HG03039 (cell line): ENCODE data around the gene RHEB.

Experiments used
- ATAC-seq: cut with Tn5 transposase; IDR thresholded peaks from one replicate; pipeline ENCODE4 v1.9.1; 2021; ENCODE audit warnings: mild to moderate bottlenecking, moderate library complexity; ENCODE audit not compliant: unreplicated experiment

The RHEB gene

GRCh38 chr7:151451626-151452571, 67.8 kb downstream of the RHEB start:
- ATAC-seq, result no peak

GRCh38 chr7:151451156-151451555, 68.5 kb downstream of the RHEB start:
- ATAC-seq, result no peak

GRCh38 chr7:151449990-151450389, 69.7 kb downstream of the RHEB start:
- ATAC-seq, result no peak

- no peak for ATAC-seq
Observed at GRCh38 chr7:151448261-151449252, 71.1 kb downstream of the RHEB start.

GRCh38 chr7:151447901-151448260, 71.8 kb downstream of the RHEB start:
- no peak for ATAC-seq

- ATAC-seq, result no peak
Observed at GRCh38 chr7:151447312-151447711, 72.4 kb downstream of the RHEB start.

GRCh38 chr7:151446412-151446811, 73.3 kb downstream of the RHEB start:
- ATAC-seq, result no peak

- no peak for ATAC-seq
Observed at GRCh38 chr7:151444632-151445031, 75.1 kb downstream of the RHEB start.

- no peak for ATAC-seq
Observed at GRCh38 chr7:151442776-151443496, 76.8 kb downstream of the RHEB start.

- no peak for ATAC-seq
Observed at GRCh38 chr7:151440799-151441445, 78.8 kb downstream of the RHEB start.

- no peak for ATAC-seq
Observed at GRCh38 chr7:151439855-151440798, 79.6 kb downstream of the RHEB start, which contains the start of gene CRYGN. CRYGN (minus strand) TSS chr7:151440141; CDS start chr7:151439917, 224 bp downstream.

- ATAC-seq, result no peak
Observed at GRCh38 chr7:151438864-151439601, 80.7 kb downstream of the RHEB start.

- no peak for ATAC-seq
Observed at GRCh38 chr7:151437866-151438516, 81.7 kb downstream of the RHEB start.

- no peak for ATAC-seq
Observed at GRCh38 chr7:151437159-151437553, 82.5 kb downstream of the RHEB start.

GRCh38 chr7:151436446-151437158, 83.1 kb downstream of the RHEB start:
- no peak for ATAC-seq

GRCh38 chr7:151435971-151436370, 83.7 kb downstream of the RHEB start:
- no peak for ATAC-seq
